Measurements from ENCODE around the gene FARP1.

The FARP1 gene

GRCh38 chr13:98289339-98289945 is 146.5 kb downstream of the FARP1 start:
- no peak for DNase-seq

GRCh38 chr13:98290261-98290660 is 147.4 kb downstream of the FARP1 start:
- DNase-seq: no peak

GRCh38 chr13:98291658-98292057 is 148.8 kb downstream of the FARP1 start:
- no peak for DNase-seq

- no peak for DNase-seq
Measured at GRCh38 chr13:98293103-98293502, 150.2 kb downstream of the FARP1 start.

- DNase-seq: no peak
Measured at GRCh38 chr13:98293570-98294142, 150.8 kb downstream of the FARP1 start.

GRCh38 chr13:98295371-98295770 is 152.5 kb downstream of the FARP1 start:
- no peak for DNase-seq

- DNase-seq: no peak
Measured at GRCh38 chr13:98297051-98297450, 154.2 kb downstream of the FARP1 start.

GRCh38 chr13:98297745-98298144 is 154.9 kb downstream of the FARP1 start:
- no peak for DNase-seq

- DNase-seq: no peak
Measured at GRCh38 chr13:98298599-98298998, 155.7 kb downstream of the FARP1 start.

GRCh38 chr13:98299235-98299965 is 156.5 kb downstream of the FARP1 start:
- no peak for DNase-seq

- no peak for DNase-seq
Measured at GRCh38 chr13:98299966-98300350, 157.1 kb downstream of the FARP1 start.

- no peak for DNase-seq
Measured at GRCh38 chr13:98300956-98301641, 158.2 kb downstream of the FARP1 start.

GRCh38 chr13:98301721-98302120 is 158.8 kb downstream of the FARP1 start:
- no peak for DNase-seq

- DNase-seq: no peak
Measured at GRCh38 chr13:98303858-98304257, 161.0 kb downstream of the FARP1 start.

- no peak for DNase-seq
Measured at GRCh38 chr13:98305670-98306069, 162.8 kb downstream of the FARP1 start.

GRCh38 chr13:98307463-98308085 is 164.7 kb downstream of the FARP1 start:
- DNase-seq: no peak

GRCh38 chr13:98308086-98308911 is 165.4 kb downstream of the FARP1 start:
- DNase-seq: no peak

GRCh38 chr13:98309569-98310335 is 166.9 kb downstream of the FARP1 start:
- no peak for DNase-seq

- DNase-seq: no peak
Measured at GRCh38 chr13:98310485-98311199, 167.7 kb downstream of the FARP1 start.

- DNase-seq: no peak
Measured at GRCh38 chr13:98311200-98311548, 168.3 kb downstream of the FARP1 start.

- DNase-seq: no peak
Measured at GRCh38 chr13:98312606-98313005, 169.7 kb downstream of the FARP1 start.
